Neural progenitor cell (in vitro differentiated cells): ENCODE data around the gene FAT1. TPM values are rescaled to one million over a fixed set of nuclear protein-coding genes. Genes with fewer than 3 reads are reported as not detected.

Source experiments
- DNase-seq: peaks from one replicate; pipeline ENCODE4 v3.0.0-alpha.2; 2016; ENCODE audit warnings: low spot score
- H2AFZ ChIP-seq: fragments of 200-600 bp; sonication (generic); replicated peaks from 2 replicates; pipeline ENCODE4 v1.6.1; 2016; ENCODE audit warnings: antibody characterized with exemption
- H3F3A ChIP-seq: fragments of 200-600 bp; sonication (generic); 2 replicates; pipeline ENCODE4 v1.6.1; 2016; ENCODE audit warnings: antibody characterized with exemption, low read depth
- H3K27ac ChIP-seq: fragments of 200-600 bp; sonication (generic); 2 replicates; pipeline ENCODE4 v1.5.1; 2016; ENCODE audit warnings: mild to moderate bottlenecking
- H3K27me3 ChIP-seq: fragments of 200-600 bp; sonication (generic); 2 replicates; pipeline ENCODE4 v1.6.1; 2016; ENCODE audit warnings: mild to moderate bottlenecking, moderate library complexity
- H3K36me3 ChIP-seq: fragments of 200-600 bp; sonication (generic); 2 replicates; pipeline ENCODE4 v1.5.1; 2016
- H3K4me1 ChIP-seq: fragments of 200-600 bp; sonication (generic); 2 replicates; pipeline ENCODE4 v1.6.1; 2016; ENCODE audit warnings: mixed run types
- H3K4me2 ChIP-seq: fragments of 200-600 bp; sonication (generic); 2 replicates; pipeline ENCODE4 v1.6.1; 2016
- H3K4me3 ChIP-seq: fragments of 200-600 bp; sonication (generic); 2 replicates; pipeline ENCODE4 v1.5.1; 2016
- H3K79me2 ChIP-seq: fragments of 200-600 bp; sonication (generic); 2 replicates; pipeline ENCODE4 v1.6.1; 2016; ENCODE audit warnings: low read depth
- H3K9ac ChIP-seq: fragments of 200-600 bp; sonication (generic); 2 replicates; pipeline ENCODE4 v1.6.1; 2016
- H3K9me3 ChIP-seq: fragments of 200-600 bp; sonication (generic); 2 replicates; pipeline ENCODE4 v1.5.1; 2016; ENCODE audit warnings: low read depth
- H4K20me1 ChIP-seq: fragments of 200-600 bp; sonication (generic); 2 replicates; pipeline ENCODE4 v1.6.1; 2016; ENCODE audit warnings: low read depth
- H3K27ac Mint-ChIP-seq: 3 replicates; pipeline ENCODE4 v1.8.0; 2021; ENCODE audit warnings: mixed read lengths
- H3K27me3 Mint-ChIP-seq: 2 replicates; pipeline ENCODE4 v1.8.0; 2022; ENCODE audit warnings: low read depth, mild to moderate bottlenecking, inconsistent platforms, moderate library complexity, mixed read lengths; ENCODE audit not compliant: insufficient read depth
- H3K36me3 Mint-ChIP-seq: 3 replicates; pipeline ENCODE4 v1.8.0; 2021; ENCODE audit warnings: mixed read lengths
- H3K4me1 Mint-ChIP-seq: 3 replicates; pipeline ENCODE4 v1.8.0; 2021; ENCODE audit warnings: mixed read lengths
- H3K4me3 Mint-ChIP-seq: 3 replicates; pipeline ENCODE4 v1.8.0; 2021; ENCODE audit warnings: mild to moderate bottlenecking, moderate library complexity, mixed read lengths
- H3K9me3 Mint-ChIP-seq: 3 replicates; pipeline ENCODE4 v1.8.0; 2020; ENCODE audit warnings: mixed read lengths
- CTCF ChIP-seq: fragments of 200-600 bp; sonication (generic); IDR thresholded peaks from 2 replicates; pipeline ENCODE4 v1.5.1; 2017; ENCODE audit warnings: antibody characterized with exemption, mild to moderate bottlenecking
- EZH2 ChIP-seq: fragments of 200-600 bp; sonication (generic); IDR thresholded peaks from 2 replicates; pipeline ENCODE4 v1.6.1; 2017; ENCODE audit warnings: antibody characterized with exemption, mild to moderate bottlenecking, moderate library complexity
- EZH2phosphoT487 ChIP-seq: fragments of 200-600 bp; sonication (generic); IDR thresholded peaks from 2 replicates; pipeline ENCODE4 v1.6.1; 2017; ENCODE audit warnings: antibody characterized with exemption
- total RNA-seq: library from RNA; depleted of rRNA; stranded (reverse); fragments of >200 nt; gene quantifications from 2 replicates; pipeline ENCODE4 v1.2.3, GENCODE V29; 2015; ENCODE audit warnings: low replicate concordance

The FAT1 gene
- total RNA-seq, 1 donor from 2014 or later: 517 TPM

GRCh38 chr4:186703510-186703909 is 20.1 kb downstream of the FAT1 start:
- no peak for TF ChIP-seq EZH2phosphoT487
- no peak for TF ChIP-seq CTCF
- TF ChIP-seq EZH2: no peak
- H3F3A ChIP-seq: peaks cover 41% of the 10 kb centered on the region
- peak overlapping the region; percentile 72 for H3K27ac ChIP-seq
- no peak for DNase-seq
- no peak overlapping the region for H3K4me3 ChIP-seq
- no peak overlapping the region for H2AFZ ChIP-seq
- peak overlapping the region; percentile 35 for H3K27ac Mint-ChIP-seq
- peaks cover 11% of the 10 kb centered on the region for H3K36me3 ChIP-seq
- H3K4me2 ChIP-seq: peak overlapping the region; percentile 75
- peaks cover 100% of the 10 kb centered on the region for H3K79me2 ChIP-seq
- H3K9me3 ChIP-seq: no peaks in the 10 kb centered on the region
- no peak overlapping the region for H3K9ac ChIP-seq
- H3K27me3 Mint-ChIP-seq: peaks cover 2% of the 10 kb centered on the region
- H3K27me3 ChIP-seq: no peaks in the 10 kb centered on the region
- H3K36me3 Mint-ChIP-seq: peaks cover 61% of the 10 kb centered on the region
- H3K4me1 ChIP-seq: peaks cover 47% of the 10 kb centered on the region
- H3K4me3 Mint-ChIP-seq: no peak overlapping the region
- peaks cover 98% of the 10 kb centered on the region for H4K20me1 ChIP-seq
- peaks cover 14% of the 10 kb centered on the region for H3K9me3 Mint-ChIP-seq
- H3K4me1 Mint-ChIP-seq: peaks cover 47% of the 10 kb centered on the region

GRCh38 chr4:186702940-186703339 is 20.7 kb downstream of the FAT1 start:
- no peak for DNase-seq
- TF ChIP-seq EZH2phosphoT487 (no peak), CTCF (no peak), EZH2 (no peak)
- Histone ChIP-seq H2AFZ (no peak overlapping the region), H3K36me3 (peaks cover 7% of the 10 kb centered on the region), H3K9me3 (no peaks in the 10 kb centered on the region), H3K4me1 (peaks cover 47% of the 10 kb centered on the region), H4K20me1 (peaks cover 98% of the 10 kb centered on the region), H3K4me3 (no peak overlapping the region), H3K9ac (no peak overlapping the region), H3F3A (peaks cover 41% of the 10 kb centered on the region), H3K79me2 (peaks cover 100% of the 10 kb centered on the region), H3K27me3 (no peaks in the 10 kb centered on the region), H3K27ac (peak overlapping the region; percentile 72), H3K4me2 (peak overlapping the region; percentile 75)
- H3K4me1 Mint-ChIP-seq: peaks cover 47% of the 10 kb centered on the region
- no peak overlapping the region for H3K4me3 Mint-ChIP-seq
- peaks cover 61% of the 10 kb centered on the region for H3K36me3 Mint-ChIP-seq
- peaks cover 2% of the 10 kb centered on the region for H3K27me3 Mint-ChIP-seq
- peaks cover 20% of the 10 kb centered on the region for H3K9me3 Mint-ChIP-seq
- peak overlapping the region; percentile 47 for H3K27ac Mint-ChIP-seq

- Histone ChIP-seq H3K36me3 (peaks cover 1% of the 10 kb centered on the region), H3F3A (peaks cover 41% of the 10 kb centered on the region), H3K4me3 (no peak overlapping the region), H3K9me3 (no peaks in the 10 kb centered on the region), H3K79me2 (peaks cover 100% of the 10 kb centered on the region), H3K27ac (peak overlapping the region; percentile 98), H4K20me1 (peaks cover 98% of the 10 kb centered on the region), H3K9ac (no peak overlapping the region), H3K4me2 (peak overlapping the region; percentile 75), H3K4me1 (peaks cover 47% of the 10 kb centered on the region), H3K27me3 (no peaks in the 10 kb centered on the region), H2AFZ (no peak overlapping the region)
- Mint-ChIP-seq H3K27me3 (peaks cover 2% of the 10 kb centered on the region), H3K36me3 (peaks cover 61% of the 10 kb centered on the region), H3K4me1 (peaks cover 47% of the 10 kb centered on the region), H3K9me3 (peaks cover 21% of the 10 kb centered on the region), H3K27ac (peak overlapping the region; percentile 96), H3K4me3 (peak overlapping the region; percentile 34)
- TF ChIP-seq EZH2phosphoT487 (no peak), EZH2 (no peak)
- DNase-seq: no peak
Measured at GRCh38 chr4:186702297-186702696, 21.4 kb downstream of the FAT1 start.

- H3F3A ChIP-seq: peaks cover 41% of the 10 kb centered on the region
- H3K9ac ChIP-seq: no peak overlapping the region
- no peaks in the 10 kb centered on the region for H3K36me3 ChIP-seq
- H3K9me3 ChIP-seq: no peaks in the 10 kb centered on the region
- peaks cover 100% of the 10 kb centered on the region for H3K79me2 ChIP-seq
- H4K20me1 ChIP-seq: peaks cover 95% of the 10 kb centered on the region
- H3K36me3 Mint-ChIP-seq: peaks cover 60% of the 10 kb centered on the region
- H3K27me3 Mint-ChIP-seq: peaks cover 2% of the 10 kb centered on the region
- TF ChIP-seq EZH2 (no peak), EZH2phosphoT487 (no peak)
- DNase-seq: no peak
- H3K4me3 ChIP-seq: peak overlapping the region; percentile 32
- H3K4me3 Mint-ChIP-seq: no peak overlapping the region
- H3K9me3 Mint-ChIP-seq: peaks cover 22% of the 10 kb centered on the region
- H3K27me3 ChIP-seq: no peaks in the 10 kb centered on the region
- H2AFZ ChIP-seq: no peak overlapping the region
- H3K27ac Mint-ChIP-seq: peak overlapping the region; percentile 96
- peak overlapping the region; percentile 98 for H3K27ac ChIP-seq
- H3K4me1 Mint-ChIP-seq: peaks cover 47% of the 10 kb centered on the region
- peaks cover 47% of the 10 kb centered on the region for H3K4me1 ChIP-seq
- peak overlapping the region; percentile 75 for H3K4me2 ChIP-seq
Measured at GRCh38 chr4:186701788-186702187, 21.9 kb downstream of the FAT1 start.
